HT1080 (cell line): Measurements from ENCODE around the gene VPS33A. TPM values are rescaled to one million over a fixed set of nuclear protein-coding genes. Genes with fewer than 3 reads are reported as not detected.
A peak's percentile ranks its signal among the peaks of the same experiment; 100 is the strongest.
"Not testable (repeated sequence)": the region's sequence is repeated elsewhere in the genome, so short reads cannot be mapped to it uniquely, and the experiment has no call there.

Experiments used
- DNase-seq: peaks from one replicate; pipeline ENCODE4 v3.0.0-alpha.2; 2015; ENCODE audit warnings: low read depth
- total RNA-seq: library from RNA; depleted of rRNA; stranded (reverse); fragments of >200 nt; shearing (Covaris generic); gene quantifications from 2 replicates; pipeline ENCODE4 v1.2.3, GENCODE V29; 2014

Gene VPS33A
- total RNA-seq, 1 experiment from 2014 or later: 23.1 TPM

- no peak for DNase-seq
Measured at GRCh38 chr12:122205053-122205925, 61.0 kb downstream of the VPS33A start.

GRCh38 chr12:122204167-122205052, 61.9 kb downstream of the VPS33A start:
- no peak for DNase-seq

DNA sequence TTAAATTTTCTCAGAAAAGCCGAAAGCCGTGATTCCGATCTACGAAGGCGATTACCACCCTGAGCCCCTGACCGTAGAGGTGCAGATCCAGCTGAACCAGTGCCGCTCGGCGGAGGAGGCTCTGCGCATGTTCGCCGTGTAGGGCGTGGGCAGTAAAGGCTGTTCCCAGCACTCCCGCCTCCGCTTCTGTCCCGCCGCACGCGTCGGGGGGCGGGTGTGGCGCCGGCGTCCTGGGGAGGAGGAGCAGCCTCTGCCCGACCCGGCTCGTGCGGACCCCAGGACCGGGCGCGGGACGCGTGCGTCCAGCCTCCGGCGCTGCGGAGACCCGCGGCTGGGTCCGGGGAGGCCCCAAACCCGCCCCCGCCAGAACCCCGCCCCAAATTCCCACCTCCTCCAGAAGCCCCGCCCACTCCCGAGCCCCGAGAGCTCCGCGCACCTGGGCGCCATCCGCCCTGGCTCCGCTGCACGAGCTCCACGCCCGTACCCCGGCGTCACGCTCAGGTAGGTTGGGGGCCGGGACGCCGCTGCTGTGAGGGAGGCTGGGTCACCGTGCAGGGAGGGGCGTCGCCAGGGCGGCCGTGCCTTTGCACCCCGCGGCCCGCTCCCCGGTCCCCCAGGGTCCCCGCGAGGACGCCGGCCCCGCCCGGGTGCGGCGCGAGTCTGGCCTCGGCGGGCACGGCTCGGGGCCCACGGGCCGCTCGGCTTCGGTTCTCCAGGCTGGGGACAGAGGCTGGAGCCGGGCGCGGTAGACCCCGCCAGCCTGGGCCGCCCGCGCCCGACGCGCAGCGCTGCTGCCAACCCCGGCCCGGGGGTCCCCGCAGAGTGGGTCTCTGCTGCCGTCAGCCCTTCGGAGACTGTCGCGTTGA, 62.8 kb downstream of the VPS33A start, which contains the start of gene B3GNT4:
TSS of gene B3GNT4 (plus strand) at position 409 of the 866 bp plus-strand sequence. CDS start 910 bp downstream, outside the sequence.
- DNase-seq: peak; percentile 56

GRCh38 chr12:122202811-122203210, 63.5 kb downstream of the VPS33A start:
- not testable (repeated sequence) for DNase-seq

- DNase-seq: no peak
Measured at GRCh38 chr12:122202017-122202416, 64.3 kb downstream of the VPS33A start.

DNA sequence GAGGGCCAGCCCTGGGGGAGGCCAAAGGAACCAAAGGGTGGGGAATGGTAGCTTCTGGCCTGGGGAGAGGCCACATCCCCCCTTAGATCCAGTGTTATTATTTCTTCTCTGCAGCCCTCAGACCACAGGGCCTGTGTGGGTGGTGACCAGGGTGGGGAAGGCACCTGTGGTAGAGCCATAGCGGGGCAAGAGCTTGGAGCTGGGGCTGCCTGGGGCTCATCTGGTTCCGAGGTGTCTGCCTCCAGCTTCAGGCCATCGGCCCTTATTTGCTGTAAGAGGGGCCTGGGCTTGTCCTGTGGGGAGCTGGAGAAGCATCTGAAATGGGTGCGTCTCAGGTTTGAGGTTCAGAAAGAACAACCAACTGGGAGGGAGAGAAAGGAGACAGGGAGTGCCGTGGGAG, 64.9 kb downstream of the VPS33A start:
- no peak for DNase-seq

GRCh38 chr12:122200541-122201175, 65.6 kb downstream of the VPS33A start:
- no peak for DNase-seq

- no peak for DNase-seq
Measured at GRCh38 chr12:122199484-122200355, 66.6 kb downstream of the VPS33A start.

DNA sequence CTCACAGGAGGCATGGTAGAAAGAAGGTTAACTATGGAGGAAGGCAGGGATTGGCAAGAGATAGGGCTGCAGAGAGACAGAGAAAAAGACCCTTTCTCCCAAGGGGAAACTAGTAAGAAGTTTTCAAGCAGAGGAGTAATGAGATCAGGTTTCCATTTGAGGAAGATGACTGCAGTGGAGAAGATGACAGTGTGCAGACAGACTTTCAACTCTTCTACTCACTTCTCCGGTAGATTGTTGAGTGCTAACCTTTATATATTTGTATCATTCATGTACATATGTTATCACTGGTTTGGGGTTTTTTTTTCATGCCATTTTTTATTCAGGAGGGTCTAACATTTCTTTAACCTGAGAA, 68.7 kb downstream of the VPS33A start:
- DNase-seq: no peak

DNA sequence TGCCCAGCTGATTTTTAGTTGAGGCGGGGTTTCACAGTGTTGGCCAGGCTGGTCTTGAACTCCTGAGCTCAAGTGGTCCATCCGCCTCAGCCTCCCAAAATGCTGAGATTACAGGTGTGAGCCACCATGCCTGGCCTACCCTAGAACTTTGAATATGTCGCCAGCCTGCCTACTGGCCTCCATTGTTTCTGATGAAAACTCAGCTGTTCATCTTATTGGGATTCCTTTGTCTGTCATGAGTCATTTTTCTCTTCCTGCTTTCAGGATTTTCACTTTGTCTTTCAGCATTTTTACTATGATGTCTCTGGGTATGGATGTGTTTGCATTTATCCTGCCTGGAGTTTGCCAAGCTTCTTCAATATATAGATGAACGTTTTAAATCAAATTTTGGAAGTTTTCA, 70.9 kb downstream of the VPS33A start:
- DNase-seq: no peak

GRCh38 chr12:122194804-122195203, 71.5 kb downstream of the VPS33A start:
- no peak for DNase-seq

- no peak for DNase-seq
Measured at GRCh38 chr12:122192441-122192840, 73.9 kb downstream of the VPS33A start.

DNA sequence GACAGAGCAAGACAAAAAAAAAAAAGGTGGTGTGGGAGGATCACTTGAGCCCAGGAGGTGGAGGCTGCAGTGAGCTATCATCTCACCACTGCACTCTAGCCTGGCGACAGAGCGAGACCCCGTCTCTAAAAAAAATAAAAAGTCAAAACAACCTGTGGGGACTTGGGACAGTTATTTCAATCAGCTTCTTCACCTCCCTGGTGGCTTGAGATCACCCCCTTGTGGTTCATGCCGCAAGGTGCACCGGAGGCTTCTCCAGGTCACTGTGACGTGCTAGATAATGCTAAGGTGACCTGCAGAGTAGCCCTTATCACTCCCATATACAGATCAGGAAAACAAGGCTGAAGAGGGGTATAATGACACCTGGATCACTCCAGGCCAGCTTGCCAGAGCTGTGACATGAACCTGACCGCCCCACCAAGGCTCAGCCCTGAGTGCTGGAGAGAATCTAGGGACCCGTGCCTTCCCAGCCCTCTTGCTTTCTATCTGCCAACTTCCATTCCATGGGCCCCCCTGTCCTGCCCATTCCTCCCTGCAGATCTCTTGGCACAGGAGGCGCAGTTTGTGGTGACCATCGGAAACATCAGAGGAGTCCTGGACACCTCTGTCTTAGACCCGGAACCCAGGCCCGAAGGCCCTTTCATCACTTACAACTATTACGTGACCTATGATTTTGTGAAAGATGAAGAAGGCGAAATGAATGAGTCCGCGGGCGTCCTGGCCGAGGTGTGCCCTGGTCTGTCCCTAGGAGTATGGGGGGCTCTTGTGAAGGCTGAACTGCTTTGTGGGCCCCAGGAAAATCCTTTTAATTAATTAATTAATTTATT, 75.2 kb downstream of the VPS33A start:
- DNase-seq: peak; percentile 60

- no peak for DNase-seq
Measured at GRCh38 chr12:122189626-122190475, 76.4 kb downstream of the VPS33A start.

GRCh38 chr12:122187466-122187865, 78.8 kb downstream of the VPS33A start:
- no peak for DNase-seq

- no peak for DNase-seq
Measured at GRCh38 chr12:122185494-122186082, 80.7 kb downstream of the VPS33A start.

DNA sequence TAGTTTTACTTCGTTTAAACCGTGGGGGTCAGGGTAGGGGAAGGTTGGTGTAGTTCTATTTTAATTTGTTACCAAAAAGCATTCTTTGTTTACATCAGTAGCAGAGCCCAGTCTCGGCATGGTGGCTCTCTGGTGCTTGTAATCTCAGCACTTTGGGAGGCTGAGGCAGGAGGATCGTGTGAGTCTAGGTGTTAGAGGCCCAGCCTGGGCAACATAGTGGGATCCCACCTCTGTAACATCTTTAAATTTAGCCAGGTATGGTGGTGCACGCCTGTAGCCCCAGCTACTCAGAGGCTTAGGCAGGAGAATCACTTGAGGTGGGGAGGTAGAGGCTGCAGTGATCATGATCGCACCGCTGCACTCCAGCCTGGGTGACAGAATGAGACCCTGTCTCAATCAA, 81.2 kb downstream of the VPS33A start:
- DNase-seq: no peak
